ENCODE results near the gene STK24. TPM values are rescaled to one million over a fixed set of nuclear protein-coding genes. Genes with fewer than 3 reads are reported as not detected.

The STK24 gene
- total RNA-seq, 1 donor from 2014 or later = 92.3 TPM

DNA sequence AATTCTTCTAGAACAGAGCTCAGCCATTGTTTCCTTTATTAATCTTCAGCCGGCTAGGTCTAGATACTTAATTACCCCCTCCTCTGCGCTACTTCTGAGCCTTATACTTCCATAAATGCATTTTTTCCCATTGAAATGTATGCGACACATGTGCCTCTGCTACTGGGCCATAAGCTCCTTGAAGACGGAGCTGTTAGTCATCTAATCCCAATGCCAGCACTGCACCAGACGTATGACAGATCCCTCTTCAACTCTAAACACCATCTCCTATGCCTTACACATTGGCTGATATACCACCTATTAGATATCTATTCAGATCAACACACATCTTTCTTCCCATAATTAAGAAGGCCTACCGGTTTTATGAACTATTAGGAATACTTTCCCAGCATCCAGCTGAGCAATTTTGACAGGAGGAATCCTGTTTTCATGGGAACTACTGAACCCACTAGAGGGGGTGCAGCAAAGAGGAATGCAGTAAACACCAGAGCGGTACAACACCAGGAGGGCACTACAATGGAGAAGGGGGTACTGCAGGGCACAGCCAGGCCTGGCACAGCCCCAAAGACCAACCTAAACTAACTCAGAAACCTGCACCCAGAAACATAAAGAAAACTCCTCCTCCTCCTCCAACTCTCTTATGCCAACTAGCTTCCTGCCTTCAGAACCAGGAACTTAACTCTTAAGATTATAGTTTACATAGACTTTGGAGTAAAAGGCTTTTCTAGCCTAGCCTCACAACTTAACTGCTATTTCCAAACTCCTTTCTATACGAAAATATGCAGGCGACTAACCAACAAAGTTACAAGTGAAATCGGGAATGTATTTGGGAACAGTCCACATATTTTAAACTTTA lies 18.7 kb downstream of the STK24 start:
- no peak overlapping the region for H3K27ac Mint-ChIP-seq (ENCODE audit: unreplicated experiment)
- no peaks in the 10 kb centered on the region for H3K9me3 Mint-ChIP-seq (ENCODE audit: unreplicated experiment)
- H3K27me3 Mint-ChIP-seq (ENCODE audit: unreplicated experiment) = peaks cover 4% of the 10 kb centered on the region
- peaks cover 27% of the 10 kb centered on the region for H3K4me1 Mint-ChIP-seq (ENCODE audit: unreplicated experiment)
- no peaks in the 10 kb centered on the region for H3K36me3 Mint-ChIP-seq (ENCODE audit: low read depth, unreplicated experiment)
- no peak for DNase-seq (ENCODE audit: low spot score)
- H3K4me3 Mint-ChIP-seq (ENCODE audit: unreplicated experiment) = no peak overlapping the region
- TF ChIP-seq, protein P1, sequence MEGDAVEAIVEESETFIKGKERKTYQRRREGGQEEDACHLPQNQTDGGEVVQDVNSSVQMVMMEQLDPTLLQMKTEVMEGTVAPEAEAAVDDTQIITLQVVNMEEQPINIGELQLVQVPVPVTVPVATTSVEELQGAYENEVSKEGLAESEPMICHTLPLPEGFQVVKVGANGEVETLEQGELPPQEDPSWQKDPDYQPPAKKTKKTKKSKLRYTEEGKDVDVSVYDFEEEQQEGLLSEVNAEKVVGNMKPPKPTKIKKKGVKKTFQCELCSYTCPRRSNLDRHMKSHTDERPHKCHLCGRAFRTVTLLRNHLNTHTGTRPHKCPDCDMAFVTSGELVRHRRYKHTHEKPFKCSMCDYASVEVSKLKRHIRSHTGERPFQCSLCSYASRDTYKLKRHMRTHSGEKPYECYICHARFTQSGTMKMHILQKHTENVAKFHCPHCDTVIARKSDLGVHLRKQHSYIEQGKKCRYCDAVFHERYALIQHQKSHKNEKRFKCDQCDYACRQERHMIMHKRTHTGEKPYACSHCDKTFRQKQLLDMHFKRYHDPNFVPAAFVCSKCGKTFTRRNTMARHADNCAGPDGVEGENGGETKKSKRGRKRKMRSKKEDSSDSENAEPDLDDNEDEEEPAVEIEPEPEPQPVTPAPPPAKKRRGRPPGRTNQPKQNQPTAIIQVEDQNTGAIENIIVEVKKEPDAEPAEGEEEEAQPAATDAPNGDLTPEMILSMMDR (IDR thresholded peaks at IDR 0.05; ENCODE audit: unreplicated experiment) = no peak

DNA sequence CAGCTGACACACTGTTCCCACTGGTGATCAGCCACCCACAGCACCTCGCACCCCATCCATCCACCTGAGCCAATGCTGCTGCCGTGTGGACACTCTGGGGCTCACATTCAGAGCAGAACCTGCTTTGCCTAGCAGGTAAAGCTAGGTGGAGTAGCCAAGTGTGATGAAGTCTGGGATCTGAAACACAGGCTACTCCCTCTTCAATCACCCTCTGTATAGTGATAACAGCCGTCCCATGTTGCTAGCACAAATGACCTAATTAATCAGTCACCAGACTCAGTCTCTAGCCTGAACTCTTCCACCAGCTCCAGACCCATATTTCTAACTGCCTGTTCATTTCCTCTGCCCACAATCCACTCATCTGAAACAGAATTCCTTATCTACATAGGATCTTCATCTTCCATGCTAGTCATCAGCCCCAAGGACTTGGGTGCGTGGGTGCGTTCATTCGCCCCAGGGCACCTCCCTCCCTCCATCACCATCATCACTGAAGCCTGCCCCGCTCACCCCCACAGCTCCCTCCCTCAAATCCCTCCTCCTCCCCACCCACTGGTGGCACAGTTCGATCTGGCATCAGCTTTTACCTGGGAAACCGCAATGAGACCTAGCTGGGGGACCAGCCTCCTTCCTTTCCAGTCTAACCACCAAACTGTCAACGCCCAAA lies 19.8 kb downstream of the STK24 start:
- H3K9me3 Mint-ChIP-seq (ENCODE audit: unreplicated experiment) = no peaks in the 10 kb centered on the region
- no peak overlapping the region for H3K27ac Mint-ChIP-seq (ENCODE audit: unreplicated experiment)
- DNase-seq (ENCODE audit: low spot score) = no peak

DNA sequence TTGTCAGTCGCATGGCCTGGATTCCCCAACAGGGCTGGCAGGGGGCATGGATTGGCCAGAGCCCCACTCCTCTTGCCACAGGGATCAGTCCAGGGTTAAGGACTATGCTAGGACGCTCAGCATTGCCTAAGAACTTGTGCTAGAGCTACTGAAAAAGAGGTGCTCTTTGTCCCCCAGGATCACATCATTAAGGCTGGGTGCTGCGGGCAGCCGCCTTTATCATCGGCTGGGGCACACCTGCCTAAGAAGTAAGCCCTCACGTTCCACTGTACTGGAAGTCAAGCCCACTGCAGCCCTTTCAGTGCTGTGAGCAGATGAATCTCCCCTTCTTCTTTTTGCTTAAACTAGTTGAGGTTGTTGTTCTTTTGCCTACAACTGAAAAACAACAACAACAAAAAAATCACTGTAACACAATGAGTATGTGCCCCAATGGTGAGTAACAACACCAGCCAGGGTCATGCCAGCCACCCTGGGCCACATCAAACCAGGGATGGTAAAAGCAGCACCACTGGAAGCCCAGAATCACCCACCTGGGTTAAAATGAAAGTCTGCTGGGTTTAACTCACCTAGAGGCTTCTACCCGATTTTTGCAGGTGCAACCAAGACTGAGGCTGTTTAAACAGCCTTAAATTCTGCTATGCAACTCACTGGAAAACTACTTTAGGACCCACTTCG lies 20.6 kb downstream of the STK24 start:
- H3K27ac Mint-ChIP-seq (ENCODE audit: unreplicated experiment) = no peak overlapping the region
- H3K4me3 Mint-ChIP-seq (ENCODE audit: unreplicated experiment) = no peak overlapping the region

More for the DNA sequence above, 19.8 kb downstream of the STK24 start:
- Mint-ChIP-seq H3K4me1 (ENCODE audit: unreplicated experiment) (peaks cover 26% of the 10 kb centered on the region), H3K4me3 (ENCODE audit: unreplicated experiment) (no peak overlapping the region), H3K27me3 (ENCODE audit: unreplicated experiment) (peaks cover 4% of the 10 kb centered on the region), H3K36me3 (ENCODE audit: low read depth, unreplicated experiment) (no peaks in the 10 kb centered on the region)
- TF ChIP-seq, protein P1 (IDR thresholded peaks at IDR 0.05; ENCODE audit: unreplicated experiment) = no peak

DNA sequence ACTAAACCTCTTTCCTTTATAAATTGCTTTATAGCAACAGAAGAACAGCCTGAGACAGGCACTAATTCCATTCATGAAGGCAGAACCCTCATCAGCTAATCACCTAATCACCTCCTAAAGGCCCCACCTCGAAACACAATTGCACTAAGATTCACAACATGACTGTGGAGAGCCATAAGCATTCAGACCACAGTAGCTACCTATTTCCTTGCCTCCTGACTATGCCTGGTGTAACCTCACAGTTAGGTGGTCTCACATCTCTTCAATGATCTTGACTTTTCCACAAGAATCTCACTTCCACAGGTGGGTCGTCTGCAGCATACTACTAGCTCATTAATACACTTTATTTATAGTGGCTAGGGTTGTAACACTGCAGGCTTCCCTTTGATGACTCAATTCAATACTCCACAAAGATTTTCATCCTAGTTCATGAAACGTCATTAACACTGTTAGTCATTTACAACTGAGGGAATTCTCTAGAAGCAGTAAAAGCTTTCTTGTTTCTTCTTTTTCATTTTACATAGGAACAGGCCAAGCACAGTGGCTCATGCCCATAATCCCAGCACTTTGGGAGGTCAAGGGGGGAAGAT lies 27.1 kb downstream of the STK24 start:
- Mint-ChIP-seq H3K27me3 (ENCODE audit: unreplicated experiment) (no peaks in the 10 kb centered on the region), H3K9me3 (ENCODE audit: unreplicated experiment) (no peaks in the 10 kb centered on the region), H3K4me1 (ENCODE audit: unreplicated experiment) (peaks cover 21% of the 10 kb centered on the region), H3K4me3 (ENCODE audit: unreplicated experiment) (no peak overlapping the region), H3K36me3 (ENCODE audit: low read depth, unreplicated experiment) (peaks cover 16% of the 10 kb centered on the region), H3K27ac (ENCODE audit: unreplicated experiment) (peak overlapping the region; percentile 9)
- TF ChIP-seq, protein P1 (IDR thresholded peaks at IDR 0.05; ENCODE audit: unreplicated experiment) = no peak
- no peak for DNase-seq (ENCODE audit: low spot score)

More for the DNA sequence above, 20.6 kb downstream of the STK24 start:
- H3K27me3 Mint-ChIP-seq (ENCODE audit: unreplicated experiment) = peaks cover 4% of the 10 kb centered on the region
- H3K4me1 Mint-ChIP-seq (ENCODE audit: unreplicated experiment) = peaks cover 26% of the 10 kb centered on the region
- no peak for DNase-seq (ENCODE audit: low spot score)
- no peaks in the 10 kb centered on the region for H3K9me3 Mint-ChIP-seq (ENCODE audit: unreplicated experiment)
- H3K36me3 Mint-ChIP-seq (ENCODE audit: low read depth, unreplicated experiment) = peaks cover 4% of the 10 kb centered on the region
- TF ChIP-seq, protein P1 (IDR thresholded peaks at IDR 0.05; ENCODE audit: unreplicated experiment) = no peak

Measured in endothelial cell (in vitro differentiated cells).